Measurements from ENCODE around the gene MED12L.

DNA sequence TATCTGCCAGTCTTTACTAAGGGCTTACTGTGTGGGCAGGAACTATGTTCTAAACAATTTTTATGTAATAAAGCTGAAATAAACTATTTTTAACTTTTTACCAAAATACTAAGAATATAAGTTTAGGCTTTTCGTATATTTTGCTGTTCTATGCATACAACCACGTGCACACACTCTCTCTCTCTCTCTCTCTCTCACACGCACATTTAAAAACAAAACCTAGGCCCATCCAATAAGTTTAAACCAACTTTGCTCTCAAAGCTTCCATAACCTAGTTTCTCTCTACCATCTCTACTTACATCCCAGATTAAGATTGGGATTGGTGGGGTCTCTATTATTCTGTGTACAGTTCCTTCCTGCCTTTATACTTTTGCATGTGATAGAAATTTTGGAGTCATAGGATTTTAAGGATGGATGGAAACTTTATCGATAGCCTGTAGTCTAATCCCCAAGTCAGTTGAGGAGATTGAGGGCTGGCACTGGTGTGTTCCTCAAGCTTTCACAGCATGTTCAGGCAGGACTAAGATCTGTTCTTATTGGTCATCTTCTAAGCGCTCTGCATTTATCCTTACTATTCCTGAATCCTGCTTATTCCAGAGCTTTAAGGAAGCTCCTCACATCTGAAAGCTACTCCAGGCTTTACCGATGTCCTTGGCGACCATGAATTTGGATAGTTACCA is 115.7 kb downstream of the MED12L start:
- TF ChIP-seq CHD2 (IDR thresholded peaks at IDR 0.05; ENCODE audit: borderline replicate concordance, low read depth, low read length) (no peak), SP1 (IDR thresholded peaks at IDR 0.05; ENCODE audit: low read depth, low read length) (no peak), RBBP5 (conservative IDR thresholded peaks at IDR 0.05) (no peak), SIN3A (IDR thresholded peaks at IDR 0.05; ENCODE audit: low read depth, low read length) (no peak), SMC3 (IDR thresholded peaks at IDR 0.05; ENCODE audit: borderline replicate concordance, low read length) (no peak)

All from GM12878 (cell line).